Iris pigment epithelial cell (primary cell): ENCODE measurements around the gene ZNF680.
"Not testable (repeated sequence)": the region's sequence is repeated elsewhere in the genome, so short reads cannot be mapped to it uniquely, and the experiment has no call there.

ENCODE experiments used
- DNase-seq: peaks from one replicate; pipeline ENCODE4 v3.0.0-alpha.2; 2011; ENCODE audit warnings: low read depth

The ZNF680 gene

GRCh38 chr7:64555046-64555445, 7.8 kb downstream of the ZNF680 start:
- peak; percentile 57 for DNase-seq

GRCh38 chr7:64554188-64554587, 8.7 kb downstream of the ZNF680 start:
- DNase-seq: not testable (repeated sequence)

- no peak for DNase-seq
Measured at GRCh38 chr7:64551375-64552142, 11.3 kb downstream of the ZNF680 start.

GRCh38 chr7:64544010-64544409, 18.9 kb downstream of the ZNF680 start:
- no peak for DNase-seq

GRCh38 chr7:64541438-64542359, 21.2 kb downstream of the ZNF680 start:
- peak; percentile 87 for DNase-seq

GRCh38 chr7:64533756-64534155, 29.1 kb downstream of the ZNF680 start:
- DNase-seq: no peak

GRCh38 chr7:64528770-64529169, 34.1 kb downstream of the ZNF680 start:
- DNase-seq: no peak

- DNase-seq: no peak
Measured at GRCh38 chr7:64521409-64521984, 41.4 kb downstream of the ZNF680 start.

- peak; percentile 51 for DNase-seq
Measured at GRCh38 chr7:64516451-64516850, 46.4 kb downstream of the ZNF680 start.

GRCh38 chr7:64515781-64516180, 47.1 kb downstream of the ZNF680 start:
- peak; percentile 12 for DNase-seq

GRCh38 chr7:64515330-64515729, 47.5 kb downstream of the ZNF680 start:
- peak; percentile 71 for DNase-seq

GRCh38 chr7:64509583-64509982, 53.3 kb downstream of the ZNF680 start:
- DNase-seq: no peak

- DNase-seq: no peak
Measured at GRCh38 chr7:64504581-64505120, 58.2 kb downstream of the ZNF680 start.

GRCh38 chr7:64498270-64498669, 64.6 kb downstream of the ZNF680 start:
- no peak for DNase-seq

- DNase-seq: no peak
Measured at GRCh38 chr7:64494912-64495461, 67.9 kb downstream of the ZNF680 start.

GRCh38 chr7:64485623-64486022, 77.2 kb downstream of the ZNF680 start:
- DNase-seq: no peak
